ENCODE results near the gene PRKCA. TPM values are rescaled to one million over a fixed set of nuclear protein-coding genes. Genes with fewer than 3 reads are reported as not detected.

The PRKCA gene
- total RNA-seq, 1 experiment from 2014 or later, result 26.8 TPM

DNA sequence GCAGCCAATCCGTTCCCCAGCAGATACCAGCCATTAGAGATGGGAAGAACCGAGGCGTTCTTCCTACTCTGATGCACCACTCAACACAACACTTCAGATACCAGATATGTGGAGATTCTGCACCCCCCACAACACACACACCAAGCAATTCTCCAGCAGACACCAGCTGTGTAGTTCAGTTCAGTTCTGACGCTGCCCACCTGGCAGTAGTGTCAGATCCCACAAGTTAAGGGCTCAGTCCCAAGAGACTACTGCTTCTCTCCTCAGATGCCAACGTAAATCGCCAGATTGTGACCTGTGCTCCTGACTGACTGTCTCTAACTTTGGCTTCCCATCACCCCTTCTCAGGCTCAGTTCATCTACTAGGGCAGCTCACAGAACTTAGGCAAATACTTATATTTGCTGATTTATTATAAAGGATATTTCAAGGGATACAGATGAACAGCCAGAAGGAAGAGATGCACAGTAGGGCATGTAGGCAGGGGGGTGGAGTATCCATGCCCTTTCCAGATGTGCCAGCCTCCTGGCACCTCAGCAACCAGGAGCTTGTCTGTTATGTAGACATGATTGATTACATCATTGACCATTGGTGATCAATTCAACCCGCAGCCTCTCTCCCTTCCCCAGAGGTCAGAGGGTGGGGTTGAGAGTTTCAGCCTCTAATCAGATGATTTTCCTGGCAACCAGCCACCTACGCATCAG lies 110.6 kb downstream of the PRKCA start:
- no peak for DNase-seq (ENCODE audit: low read depth)

GRCh38 chr17:66413559-66414520 lies 111.4 kb downstream of the PRKCA start:
- no peak for DNase-seq (ENCODE audit: low read depth)

- no peak for DNase-seq (ENCODE audit: low read depth)
These were observed 112.3 kb downstream of the PRKCA start for GRCh38 chr17:66414561-66415175.

DNA sequence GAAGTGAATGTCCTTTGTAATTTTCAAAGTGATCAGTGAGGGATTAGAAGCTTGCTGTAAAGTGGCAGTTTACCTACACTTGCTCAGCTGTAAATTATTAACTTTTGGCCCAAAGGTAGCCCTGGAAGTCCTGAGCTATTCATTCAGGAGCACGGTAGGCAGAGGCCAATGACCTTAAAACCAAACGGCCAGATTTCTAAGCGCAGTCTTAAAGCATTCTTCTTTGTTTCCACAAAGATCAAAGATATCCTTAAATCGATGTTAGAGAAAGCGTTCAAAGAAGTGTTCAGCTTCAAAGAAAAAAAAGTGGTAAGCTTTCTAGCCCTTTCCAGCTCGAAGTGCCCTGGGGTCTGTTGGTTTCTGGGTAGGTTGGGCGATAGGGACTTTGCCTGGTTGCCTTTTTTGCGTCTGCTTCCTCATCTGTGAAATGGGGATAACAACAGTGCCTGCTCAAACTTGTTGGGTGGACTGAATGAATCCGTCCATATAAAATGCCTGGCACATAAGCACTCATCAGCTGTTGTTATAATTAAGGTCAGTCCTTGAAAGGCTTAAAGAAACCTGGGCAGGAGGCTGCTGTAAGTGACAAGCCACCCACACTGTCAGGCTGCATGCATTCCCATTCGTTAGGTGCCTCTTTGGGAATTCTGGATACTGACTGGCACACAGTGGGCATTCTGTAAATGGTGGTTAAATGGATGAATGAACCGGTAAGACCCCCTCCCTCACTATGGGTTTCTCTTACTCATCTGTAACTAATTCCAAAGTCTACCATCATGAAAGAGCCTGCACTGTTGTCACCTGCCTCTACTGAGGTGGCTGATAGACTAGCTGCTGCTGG lies 113.2 kb downstream of the PRKCA start:
- no peak for DNase-seq (ENCODE audit: low read depth)

GRCh38 chr17:66416207-66416940 lies 114.0 kb downstream of the PRKCA start:
- DNase-seq (ENCODE audit: low read depth), result peak; percentile 32

- DNase-seq (ENCODE audit: low read depth), result no peak
These were observed 114.9 kb downstream of the PRKCA start for GRCh38 chr17:66417300-66417719.

- DNase-seq (ENCODE audit: low read depth), result no peak
These were observed 118.6 kb downstream of the PRKCA start for GRCh38 chr17:66420961-66421371.

DNA sequence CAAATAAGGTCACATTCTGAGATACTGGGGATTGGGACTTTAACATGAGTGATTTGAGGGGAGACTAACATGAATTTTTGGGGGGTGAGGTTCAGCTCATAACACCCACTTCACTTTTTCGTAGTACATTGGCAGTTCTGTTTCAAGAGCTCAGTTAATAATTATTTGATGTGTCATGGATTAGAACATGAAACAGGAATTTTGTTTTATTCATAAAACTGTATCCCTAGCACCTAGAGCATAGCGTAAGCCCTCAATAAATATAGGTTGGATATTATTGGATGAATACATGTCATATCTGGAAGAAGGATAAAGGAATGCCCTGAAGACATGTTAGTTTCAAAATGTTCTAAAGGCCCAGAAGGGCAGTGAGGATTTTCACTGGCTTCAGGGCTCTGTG lies 119.8 kb downstream of the PRKCA start:
- no peak for DNase-seq (ENCODE audit: low read depth)

DNA sequence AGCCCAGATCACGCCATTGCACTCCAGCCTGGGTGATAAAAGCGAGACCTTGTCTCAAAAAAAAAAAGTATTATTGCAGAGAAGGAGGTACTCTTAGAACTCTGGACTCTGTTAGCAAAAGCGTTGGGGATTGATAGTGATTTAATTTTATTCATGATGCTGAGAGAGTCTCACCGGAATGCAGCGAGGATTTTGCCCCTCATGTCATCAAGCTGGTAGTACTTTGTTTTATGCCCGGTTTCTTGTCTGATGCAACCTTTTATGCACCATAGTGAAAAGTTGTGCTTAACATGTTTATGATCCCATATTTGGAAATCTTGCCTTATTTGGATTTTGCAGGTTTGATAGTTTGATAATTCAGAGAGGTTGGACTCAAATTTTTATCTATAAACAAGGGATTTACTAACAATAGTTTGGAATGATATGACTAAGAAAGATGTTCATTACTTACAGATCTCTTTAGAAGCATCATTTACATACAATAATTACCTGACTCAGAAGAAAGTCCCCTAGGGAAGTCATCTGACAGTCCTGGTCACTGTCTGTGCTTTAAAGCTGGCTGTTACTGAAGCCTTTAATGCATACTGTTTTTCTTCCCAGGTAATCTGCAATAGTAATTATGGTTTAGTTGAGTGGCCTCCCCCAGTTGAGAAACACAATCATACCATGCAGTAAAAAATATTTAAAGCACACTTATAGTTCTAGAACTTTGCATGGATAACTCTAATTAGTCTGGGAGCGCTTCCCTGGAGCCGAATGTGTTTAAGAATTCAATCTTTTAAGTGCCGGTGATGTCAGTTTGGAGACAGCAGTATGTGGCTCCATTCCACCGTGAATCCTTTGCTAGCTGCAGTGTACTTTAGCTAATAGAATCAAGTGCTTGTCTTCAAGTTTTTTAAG lies 120.9 kb downstream of the PRKCA start:
- DNase-seq (ENCODE audit: low read depth), result no peak

DNA sequence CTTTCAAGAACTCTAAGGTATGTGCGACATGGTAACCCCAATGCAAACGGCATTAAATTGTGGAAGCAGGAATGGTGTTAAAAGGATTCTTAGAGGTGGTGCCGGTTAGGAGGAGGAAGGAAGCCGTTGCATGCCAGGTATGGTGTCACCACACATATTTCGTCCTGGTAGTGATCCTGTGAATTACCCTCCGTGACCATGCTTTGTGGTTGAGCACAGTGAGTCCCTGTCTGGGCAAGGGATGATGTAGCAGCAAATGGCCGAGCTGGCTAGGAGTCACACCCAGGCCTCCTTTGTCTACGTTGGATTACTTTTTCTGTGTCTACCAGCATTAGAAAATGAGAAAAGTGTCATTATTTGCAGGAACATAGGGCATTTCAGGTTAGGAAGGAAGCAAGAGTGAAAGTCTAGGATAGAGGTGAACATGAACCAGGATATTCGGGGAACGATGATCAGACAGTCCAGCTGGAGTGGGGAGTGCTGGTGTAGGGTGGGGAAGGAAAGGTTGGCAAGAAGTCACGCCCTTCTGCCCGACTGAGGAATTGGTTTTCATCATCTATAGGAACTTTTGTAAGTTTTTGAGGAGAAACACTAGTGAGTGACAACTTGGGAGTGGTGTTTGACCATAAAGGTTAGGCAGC lies 123.5 kb downstream of the PRKCA start:
- DNase-seq (ENCODE audit: low read depth), result no peak

GRCh38 chr17:66426397-66427033 lies 124.1 kb downstream of the PRKCA start:
- DNase-seq (ENCODE audit: low read depth), result no peak

- no peak for DNase-seq (ENCODE audit: low read depth)
These were observed 124.7 kb downstream of the PRKCA start for GRCh38 chr17:66427134-66427533.

- no peak for DNase-seq (ENCODE audit: low read depth)
These were observed 127.3 kb downstream of the PRKCA start for GRCh38 chr17:66429680-66430079.

DNA sequence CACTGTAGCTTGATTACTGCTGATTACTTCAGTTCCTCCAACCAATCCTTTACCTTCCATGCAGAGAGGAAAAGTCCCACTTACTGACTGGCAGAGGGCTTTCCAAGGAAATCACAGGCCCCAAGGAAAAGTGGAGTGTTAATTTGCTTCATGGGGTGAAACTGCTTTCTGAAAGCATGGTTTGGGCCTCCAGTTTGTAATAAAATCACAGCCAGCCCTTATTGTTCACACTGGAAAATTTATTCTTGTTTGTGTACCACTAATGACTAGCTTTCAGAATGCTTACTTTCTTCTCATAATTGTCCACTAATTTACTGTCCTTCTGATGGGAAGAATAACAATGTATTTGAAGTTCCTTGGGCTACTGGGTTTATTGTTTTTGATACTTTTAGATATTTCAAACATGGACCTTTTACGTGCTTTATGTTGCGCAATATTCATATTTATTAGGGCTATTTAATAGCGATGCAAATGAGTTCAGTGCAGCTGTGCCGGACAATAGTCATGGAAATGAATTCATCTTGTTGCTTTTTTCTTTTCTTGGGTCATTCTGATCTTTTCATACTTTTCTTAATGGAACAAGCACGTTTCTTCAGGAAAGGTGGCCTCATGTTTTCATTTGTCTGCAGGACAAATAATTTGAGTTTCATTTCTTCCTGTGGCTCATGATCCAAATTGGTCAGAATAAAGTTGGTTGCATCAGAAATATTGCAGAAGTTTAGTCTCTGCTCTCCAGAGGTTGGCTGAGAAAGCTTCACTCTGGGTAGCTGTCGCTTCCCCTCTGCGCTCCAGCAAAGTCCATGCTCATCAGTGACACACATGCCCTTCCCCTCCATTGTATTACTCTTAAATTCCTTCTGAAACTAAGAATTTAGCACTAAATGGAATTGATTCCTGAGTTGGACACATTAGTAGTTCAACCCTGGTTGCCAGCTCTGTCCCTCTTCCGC lies 128.7 kb downstream of the PRKCA start:
- no peak for DNase-seq (ENCODE audit: low read depth)

DNA sequence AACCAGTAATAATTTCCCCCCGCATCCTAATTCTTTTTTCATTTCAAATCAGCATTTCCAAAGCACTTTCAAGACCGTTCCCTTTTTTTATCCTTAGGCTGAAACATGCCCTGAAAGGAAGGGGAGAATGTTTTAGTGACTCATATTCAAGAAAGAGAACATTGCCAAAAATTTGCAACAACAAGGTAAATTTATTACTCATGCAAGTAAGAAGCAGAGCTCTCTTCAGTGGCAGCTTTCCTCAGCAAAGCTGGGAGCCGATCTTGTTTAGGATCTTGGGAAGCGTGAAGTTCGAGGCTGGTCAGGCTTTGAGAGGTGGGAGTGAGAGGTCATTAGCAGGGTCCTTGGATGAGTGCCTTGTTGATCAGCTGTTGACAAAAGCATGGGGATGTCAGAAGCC lies 129.5 kb downstream of the PRKCA start:
- DNase-seq (ENCODE audit: low read depth), result peak; percentile 73

DNA sequence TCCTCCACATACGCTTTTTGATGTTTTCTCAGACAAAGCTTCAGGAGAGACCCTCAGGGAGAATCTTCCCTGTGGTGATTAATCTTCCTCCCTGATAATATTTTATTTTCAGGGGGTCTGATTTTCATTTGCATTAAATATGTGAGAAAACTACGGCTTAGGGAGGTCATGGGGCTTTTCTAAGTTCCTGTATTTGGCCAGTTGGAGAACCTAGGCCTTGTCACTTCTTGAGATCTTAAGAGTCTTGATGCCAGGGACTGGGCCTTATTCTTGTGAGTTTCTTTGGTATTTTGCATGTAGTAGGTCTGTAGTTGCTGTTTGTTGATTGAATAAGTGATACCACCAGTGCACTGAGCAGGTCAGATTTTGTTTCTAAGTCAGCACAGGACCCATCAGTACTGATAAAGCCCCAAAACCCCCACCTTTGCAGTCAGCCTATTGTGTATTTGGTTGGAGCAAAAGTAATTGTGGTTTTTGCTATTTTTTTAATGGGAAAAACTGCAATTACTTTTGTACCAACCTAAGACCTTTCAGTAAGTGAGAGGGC lies 130.1 kb downstream of the PRKCA start:
- no peak for DNase-seq (ENCODE audit: low read depth)

GRCh38 chr17:66432996-66433551 lies 130.7 kb downstream of the PRKCA start:
- DNase-seq (ENCODE audit: low read depth), result no peak

Data from LHCN-M2 (cell line).